Fibroblast of upper back skin (primary cell): ENCODE results near the gene POMT2.
A peak's percentile ranks its signal among the peaks of the same experiment; 100 is the strongest.
"Not testable (repeated sequence)": the region's sequence is repeated elsewhere in the genome, so short reads cannot be mapped to it uniquely, and the experiment has no call there.

Source experiments
- DNase-seq: peaks from one replicate; pipeline ENCODE4 v3.0.0-alpha.2; 2013

The POMT2 gene

GRCh38 chr14:77299771-77300170 lies 20.9 kb downstream of the POMT2 start:
- DNase-seq: no peak

DNA sequence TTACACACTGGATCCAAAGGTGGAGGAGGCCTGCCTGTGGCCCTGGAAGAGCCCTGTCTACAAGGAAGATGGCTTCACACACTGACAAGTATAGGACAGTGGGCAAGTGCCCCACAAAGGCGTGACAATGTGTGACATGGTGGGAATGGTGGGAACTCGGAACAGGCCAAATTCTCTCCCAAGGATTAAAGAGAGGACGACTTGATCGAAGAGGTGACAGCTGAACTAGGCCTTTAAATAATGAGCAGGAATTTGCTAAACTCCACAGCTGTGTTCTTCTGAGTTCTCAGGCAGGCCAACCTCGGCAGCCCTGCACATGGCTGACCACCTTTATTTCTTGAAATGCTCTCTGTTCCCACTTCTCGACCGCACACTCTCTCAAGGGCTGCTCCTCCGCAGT lies 23.8 kb downstream of the POMT2 start:
- no peak for DNase-seq

- no peak for DNase-seq
These were observed 24.5 kb downstream of the POMT2 start for GRCh38 chr14:77296155-77296554.

GRCh38 chr14:77290705-77291104 lies 30.0 kb downstream of the POMT2 start:
- DNase-seq: peak; percentile 16

DNA sequence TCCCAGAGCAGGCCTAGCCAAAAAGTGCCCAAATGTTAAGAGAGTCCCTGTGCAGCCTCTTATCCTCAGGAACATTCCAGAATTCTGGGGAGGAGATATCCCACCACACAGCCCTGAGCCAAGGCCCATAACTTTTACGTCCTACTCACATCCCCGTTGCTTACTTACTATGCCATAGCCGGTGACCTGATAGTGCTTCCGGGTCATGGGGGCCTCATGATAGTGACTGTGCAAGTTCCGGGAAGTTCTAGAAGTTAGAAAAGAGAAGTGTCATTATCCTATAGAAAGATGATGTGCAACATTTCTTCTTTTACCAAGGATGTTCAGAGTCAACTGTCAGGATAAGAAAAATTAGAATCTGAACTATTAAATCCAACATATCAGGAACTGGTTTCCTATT lies 34.1 kb downstream of the POMT2 start:
- DNase-seq: no peak

DNA sequence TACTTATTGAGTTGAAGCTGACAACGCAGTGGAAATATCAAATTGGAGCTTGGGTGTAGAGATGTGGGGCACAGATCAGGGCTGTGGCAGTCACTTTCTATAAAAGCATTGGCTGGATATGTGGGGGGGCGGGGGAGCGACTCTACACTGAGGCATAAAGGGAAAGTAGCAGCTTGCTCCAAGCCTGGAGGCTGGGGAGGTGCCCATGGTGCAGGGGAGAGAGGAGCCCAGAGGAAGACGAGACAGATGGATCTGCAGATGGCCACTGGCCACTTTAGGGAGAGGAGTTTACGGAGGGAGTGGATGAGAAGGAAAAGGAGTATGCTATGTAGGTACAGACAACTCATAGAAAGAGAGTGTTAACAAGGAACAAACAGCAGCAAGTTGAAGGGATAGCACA lies 36.2 kb downstream of the POMT2 start:
- DNase-seq: no peak

- DNase-seq: no peak
These were observed 36.6 kb downstream of the POMT2 start for GRCh38 chr14:77284066-77284465.

- DNase-seq: no peak
These were observed 38.8 kb downstream of the POMT2 start for GRCh38 chr14:77281852-77282410.

DNA sequence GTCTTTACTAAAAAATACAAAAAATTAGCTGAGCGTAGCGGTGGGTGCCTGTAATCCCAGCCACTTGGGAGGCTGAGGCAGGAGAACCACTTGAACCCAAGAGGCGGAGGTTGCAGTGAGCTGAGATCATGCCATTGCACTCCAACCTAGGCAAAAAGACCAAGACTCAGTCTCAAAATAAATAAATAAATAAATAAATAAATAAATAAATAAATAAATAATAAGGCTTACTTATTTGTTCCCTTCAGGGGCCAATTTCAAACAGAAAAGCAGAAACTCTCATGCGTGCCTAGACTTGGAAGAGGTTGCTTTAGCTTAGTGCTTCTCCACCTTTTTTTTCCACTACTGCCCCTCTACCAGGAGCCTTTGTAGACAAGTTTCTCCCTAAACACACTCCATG lies 39.8 kb downstream of the POMT2 start:
- DNase-seq: not testable (repeated sequence)

DNA sequence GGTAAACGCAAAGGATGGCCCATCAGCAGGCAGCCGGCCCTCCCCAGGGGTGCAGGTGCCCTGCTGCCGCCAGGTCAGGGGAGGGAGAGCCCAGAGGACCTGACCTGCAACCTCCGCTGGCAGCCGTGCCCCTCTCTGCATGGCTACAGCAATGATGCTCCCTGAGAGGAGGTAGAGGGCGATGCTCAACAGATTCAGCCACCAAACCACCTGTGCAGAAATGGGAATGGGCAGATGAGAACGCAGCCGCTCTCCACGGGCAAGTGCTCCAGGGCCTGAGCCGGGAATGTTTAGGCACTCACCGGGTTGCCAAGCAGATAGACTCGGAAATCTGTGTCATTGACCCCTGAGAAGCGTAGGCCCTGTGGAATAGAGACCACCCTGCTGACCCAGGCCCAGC lies 41.0 kb downstream of the POMT2 start:
- no peak for DNase-seq

GRCh38 chr14:77278461-77279230 lies 42.0 kb downstream of the POMT2 start:
- no peak for DNase-seq

GRCh38 chr14:77276959-77277358 lies 43.7 kb downstream of the POMT2 start:
- no peak for DNase-seq

- DNase-seq: no peak
These were observed 44.3 kb downstream of the POMT2 start for GRCh38 chr14:77276295-77276935.

DNA sequence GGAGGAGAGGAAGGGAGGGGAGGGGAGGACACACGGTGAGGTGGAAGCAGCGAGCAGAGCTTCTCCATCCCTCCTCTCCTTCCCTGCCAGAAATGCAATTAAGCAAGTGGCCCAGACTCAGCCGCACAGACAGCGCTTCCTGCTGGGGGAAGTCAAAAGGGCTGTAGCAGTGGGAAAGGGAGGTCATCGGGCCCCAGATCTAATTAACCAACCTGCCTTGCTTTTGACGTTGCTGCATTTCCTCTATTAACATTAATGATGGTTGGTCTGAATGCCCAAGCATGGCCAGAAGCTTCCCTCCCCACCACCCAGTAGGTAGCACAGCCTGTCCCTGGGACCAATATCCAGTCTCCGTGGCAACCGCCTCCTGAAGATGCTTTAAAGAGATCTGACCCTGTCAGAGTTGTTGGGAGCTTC lies 45.1 kb downstream of the POMT2 start:
- DNase-seq: no peak

DNA sequence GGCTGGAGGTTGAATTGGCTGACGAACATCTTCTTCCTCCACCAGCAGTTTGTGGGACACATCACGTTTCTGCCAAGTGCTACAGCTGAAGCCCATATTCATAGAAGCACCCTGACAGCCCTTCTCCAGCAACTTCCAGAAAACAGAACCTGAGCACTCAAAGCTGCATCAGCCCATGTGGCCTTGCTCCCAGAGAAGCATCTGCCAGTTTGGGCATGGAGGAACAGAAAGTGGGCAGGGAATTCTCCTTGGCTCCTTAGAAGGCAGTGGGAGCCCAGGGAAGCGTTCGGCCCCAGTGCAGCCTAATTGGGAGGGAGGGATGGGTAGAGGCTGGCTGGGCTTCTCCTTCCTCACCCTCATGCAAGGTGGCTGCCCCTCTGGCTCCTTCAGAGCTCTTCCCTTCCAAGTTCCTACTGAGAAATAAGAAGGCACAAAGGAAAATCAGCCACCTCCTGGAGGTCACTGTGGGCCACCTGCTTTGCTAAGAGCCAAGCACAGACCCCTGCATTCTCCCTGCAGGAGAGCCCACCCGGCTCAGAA lies 45.6 kb downstream of the POMT2 start:
- DNase-seq: no peak

DNA sequence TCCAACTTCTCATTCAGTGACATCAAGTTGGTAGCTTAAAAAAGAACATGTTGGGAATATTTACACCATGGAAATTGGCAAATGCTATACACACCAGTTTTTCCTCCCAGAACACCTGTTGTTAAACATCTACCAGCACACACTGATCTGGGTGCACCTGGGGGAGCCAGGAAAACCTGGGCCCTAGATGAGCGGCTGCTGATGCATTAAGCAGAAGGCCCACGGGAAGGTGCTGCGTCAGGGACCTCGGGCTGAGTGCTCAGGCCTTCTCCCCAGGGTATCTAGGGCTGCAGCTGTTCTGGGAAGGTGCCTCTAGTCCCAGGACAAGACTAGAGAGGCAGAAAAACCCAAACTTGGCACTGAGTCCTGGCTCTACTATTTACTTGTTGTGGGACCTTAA lies 46.9 kb downstream of the POMT2 start:
- no peak for DNase-seq

DNA sequence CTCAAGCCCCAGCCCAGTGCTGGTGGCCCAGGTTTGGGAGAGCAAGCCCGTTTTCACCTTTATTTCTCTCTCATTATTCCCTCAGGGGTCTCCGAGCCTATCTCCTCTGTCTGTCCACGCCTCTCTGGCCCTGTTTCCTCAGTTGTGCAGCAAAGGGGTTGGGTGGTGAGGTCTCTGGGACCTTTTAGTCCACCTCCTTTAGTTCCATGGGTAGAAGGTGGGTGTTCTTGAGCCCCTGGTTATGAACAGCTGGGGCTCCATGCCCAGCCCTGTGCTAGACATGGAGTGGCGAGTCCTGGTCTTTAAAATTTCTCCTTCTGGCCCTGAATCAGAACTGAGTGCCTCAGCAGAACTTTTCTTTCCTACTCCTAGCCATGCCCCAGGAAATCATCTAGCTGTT lies 48.4 kb downstream of the POMT2 start:
- no peak for DNase-seq

GRCh38 chr14:77271113-77271710 lies 49.5 kb downstream of the POMT2 start, which contains the start of gene NGB:
Gene NGB (minus strand): TSS chr14:77271206. CDS start chr14:77270937, 269 bp downstream.
- DNase-seq: no peak

DNA sequence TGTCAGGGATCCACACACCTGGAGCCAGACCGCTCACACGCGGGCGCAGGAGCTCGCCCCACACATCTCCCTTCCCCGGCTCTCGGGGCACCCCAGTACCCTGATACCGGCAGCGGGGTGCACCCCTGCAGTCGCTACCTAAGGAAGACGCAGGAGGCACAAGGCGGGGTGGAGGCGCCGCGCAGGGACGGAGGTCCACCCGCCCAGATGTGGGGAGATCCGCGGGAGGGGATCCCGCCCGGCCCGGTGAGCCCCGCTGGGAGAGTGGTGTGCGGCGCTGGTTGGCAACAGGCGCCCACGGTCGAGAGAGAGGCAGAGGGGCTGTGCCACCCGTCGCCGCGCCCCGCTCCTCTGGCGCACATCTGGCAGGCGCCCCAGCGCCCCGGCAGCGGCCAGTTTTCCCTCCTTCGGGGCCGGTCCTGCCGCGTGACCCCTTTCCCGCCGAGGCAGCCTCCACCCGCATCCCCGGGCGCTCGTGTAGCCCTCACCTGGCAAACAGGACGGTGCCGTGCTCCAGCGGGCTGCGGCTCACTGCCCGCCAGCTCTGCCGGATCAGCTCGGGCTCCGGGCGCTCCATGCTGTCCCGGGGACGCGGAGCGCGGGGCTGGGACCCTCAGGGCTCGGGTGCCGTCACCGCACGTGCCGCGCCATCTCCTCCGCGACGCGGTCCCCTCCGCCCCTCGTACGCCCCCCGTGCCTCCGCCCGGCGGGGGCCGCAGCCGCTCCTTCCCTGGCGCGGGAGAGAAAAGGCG lies 50.1 kb downstream of the POMT2 start:
- no peak for DNase-seq

- no peak for DNase-seq
These were observed 51.6 kb downstream of the POMT2 start for GRCh38 chr14:77268989-77269600.

DNA sequence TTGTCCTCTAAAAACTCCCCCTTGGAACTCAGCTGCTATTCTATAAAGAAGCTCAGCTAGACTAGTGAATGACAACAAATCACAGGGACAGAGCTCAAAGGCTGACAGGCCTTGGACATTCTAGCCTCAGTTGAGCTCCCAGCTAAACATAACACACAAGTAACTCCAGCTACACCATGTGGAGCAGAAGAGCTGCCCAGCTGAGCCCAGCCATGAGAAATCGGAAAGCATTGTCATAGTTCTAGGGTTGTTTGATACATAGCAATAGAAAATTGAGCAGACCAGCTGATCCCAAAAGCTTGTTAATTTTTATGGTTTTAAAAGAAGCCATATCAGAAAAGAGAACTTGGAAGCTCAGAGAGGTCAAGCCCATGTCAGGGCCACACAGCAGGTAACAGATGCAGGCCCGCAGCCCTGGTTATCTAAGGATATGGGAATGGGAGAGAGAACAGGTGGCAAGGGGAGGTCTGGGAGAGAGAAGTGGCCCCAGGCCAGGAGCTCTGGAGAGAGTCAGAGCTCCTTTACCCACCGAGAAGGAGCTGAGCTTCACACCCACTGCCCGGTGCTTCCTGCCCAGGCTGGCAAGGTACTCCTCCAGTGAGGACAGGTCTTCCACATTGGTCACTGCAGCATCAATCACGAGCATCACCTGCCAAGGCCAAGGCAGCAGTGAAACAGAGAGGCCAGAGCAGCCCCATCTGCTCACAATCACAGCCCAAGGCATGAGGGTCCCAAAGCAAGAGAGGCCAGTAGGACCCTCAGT lies 52.6 kb downstream of the POMT2 start:
- DNase-seq: no peak

- DNase-seq: no peak
These were observed 54.3 kb downstream of the POMT2 start for GRCh38 chr14:77266336-77266735.
